CD4-positive, alpha-beta T cell treated with Interleukin-2 at 100 ng/mL for 4 hours (primary cell): ENCODE data around the gene XPO1.
"Not testable (repeated sequence)": the region's sequence is repeated elsewhere in the genome, so short reads cannot be mapped to it uniquely, and the experiment has no call there.

ENCODE experiments used
- DNase-seq: peaks from one replicate; pipeline ENCODE4 v3.0.0-alpha.2; 2020; ENCODE audit warnings: low spot score

XPO1 gene

DNA sequence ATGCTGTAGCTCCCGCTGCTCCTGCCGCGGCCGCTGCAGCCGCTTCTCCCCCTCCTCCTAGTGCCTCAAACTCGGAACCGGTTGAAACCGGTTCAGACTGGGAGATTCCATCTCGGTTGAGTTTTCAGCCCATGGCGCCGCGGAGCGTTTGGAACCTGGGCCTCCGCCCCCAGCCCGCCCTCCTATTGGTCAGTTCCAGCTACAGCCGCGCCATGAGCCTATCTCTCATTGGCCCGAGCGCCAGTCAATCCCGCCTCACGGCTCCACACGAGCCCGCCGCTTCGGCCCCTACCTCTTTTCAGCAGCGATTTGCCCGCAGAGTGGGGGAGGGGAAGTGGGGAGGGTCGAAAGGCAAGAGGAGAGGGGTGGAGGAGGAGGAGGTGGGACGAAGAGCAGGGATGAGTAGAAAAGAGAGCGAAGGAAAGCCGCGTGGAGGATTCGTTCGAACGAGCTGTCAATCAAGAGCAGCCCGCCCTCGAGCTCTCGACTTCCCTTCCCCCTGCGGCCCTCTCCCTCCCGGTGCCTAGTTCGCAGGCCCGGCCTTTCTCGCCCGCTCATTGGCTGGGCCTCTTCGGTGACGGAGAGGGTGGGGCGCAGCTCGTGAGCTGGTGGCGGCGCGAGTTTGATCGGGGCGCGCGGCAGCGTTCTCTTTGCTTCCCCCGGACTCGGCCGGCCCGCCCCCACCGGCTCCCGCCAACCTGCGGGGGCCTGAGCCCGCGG lies at the start of gene XPO1:
Gene XPO1, minus strand, starts transcription at position 157 of the 720 bp plus-strand sequence. CDS start 4,459 bp downstream, outside the sequence.
- peak; percentile 99 for DNase-seq

DNA sequence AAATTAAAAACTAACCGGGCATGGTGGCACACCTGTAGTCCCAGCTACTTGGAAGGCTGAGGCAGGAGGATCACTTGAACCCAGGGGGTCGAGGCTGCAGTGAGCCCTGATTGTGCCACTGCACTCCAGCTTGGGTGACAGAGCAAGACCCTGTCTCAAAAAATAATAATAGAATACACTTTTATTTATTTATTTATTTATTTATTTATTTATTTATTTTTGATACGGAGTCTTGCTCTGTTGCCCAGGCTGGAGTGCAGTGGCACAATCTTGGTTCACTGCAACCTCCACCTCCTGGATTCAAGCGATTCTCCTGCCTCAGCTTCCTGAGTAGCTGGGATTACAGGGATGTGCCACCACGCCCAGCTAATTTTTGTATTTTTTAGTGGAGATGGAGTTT lies 48.8 kb upstream of the XPO1 start:
- DNase-seq: not testable (repeated sequence)

DNA sequence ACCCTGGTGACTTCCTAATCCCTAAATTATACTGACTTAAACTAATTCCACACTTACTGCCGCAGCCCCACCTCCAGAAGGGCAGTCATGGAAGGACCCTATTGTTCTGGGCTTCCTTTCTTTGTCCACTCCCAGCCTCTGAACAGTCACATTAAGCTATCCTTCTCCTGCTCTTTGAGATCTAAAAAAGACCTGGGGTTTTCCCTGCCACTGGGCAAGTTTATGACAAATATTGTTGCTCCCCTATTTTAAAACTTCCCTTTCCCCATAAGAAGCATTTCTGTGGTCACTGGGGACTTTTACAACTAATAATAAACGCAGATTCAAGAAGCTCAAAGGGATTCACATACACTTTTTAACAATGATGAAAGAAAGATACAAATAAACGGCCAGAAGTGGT lies 47.2 kb upstream of the XPO1 start:
- DNase-seq: no peak

GRCh38 chr2:61584368-61584767 lies 46.2 kb upstream of the XPO1 start:
- not testable (repeated sequence) for DNase-seq

DNA sequence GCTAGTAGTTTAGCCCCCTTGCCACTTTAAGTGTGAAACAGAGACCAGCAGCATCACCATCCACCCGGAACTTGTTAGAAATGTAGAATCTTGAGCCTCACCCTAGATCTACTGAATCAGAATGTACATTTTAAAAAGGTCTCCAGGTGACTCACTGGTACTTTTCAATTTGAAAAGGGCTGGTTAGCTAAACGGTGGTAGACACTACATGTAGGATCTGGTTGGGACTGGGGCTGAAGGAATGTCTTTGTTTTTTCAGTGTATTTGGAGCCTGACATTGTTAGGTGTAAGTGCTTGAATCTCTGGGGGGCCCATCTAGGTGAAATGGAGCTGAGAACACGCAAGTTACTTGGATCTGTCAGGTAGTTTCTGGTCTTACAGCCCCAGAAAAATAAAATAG lies 44.0 kb upstream of the XPO1 start:
- no peak for DNase-seq

DNA sequence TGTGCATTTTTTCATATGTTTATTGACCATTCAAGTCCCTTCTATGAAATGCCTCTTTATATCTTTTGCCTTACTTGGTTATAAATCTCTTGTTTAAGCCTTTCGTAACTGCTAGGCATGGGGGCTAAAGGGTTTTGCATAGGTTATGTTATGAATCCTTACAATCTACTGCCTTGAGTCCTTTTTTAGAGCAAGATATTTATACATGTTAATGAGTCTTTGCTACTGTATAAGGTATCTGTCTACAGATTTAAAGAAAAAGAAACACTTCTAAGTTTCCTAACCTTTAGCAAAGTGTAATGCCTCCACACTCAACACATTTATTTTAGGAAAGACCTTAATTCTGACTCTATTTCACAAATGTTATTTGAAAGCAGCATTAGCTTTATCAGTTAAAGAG lies 43.6 kb upstream of the XPO1 start:
- no peak for DNase-seq

DNA sequence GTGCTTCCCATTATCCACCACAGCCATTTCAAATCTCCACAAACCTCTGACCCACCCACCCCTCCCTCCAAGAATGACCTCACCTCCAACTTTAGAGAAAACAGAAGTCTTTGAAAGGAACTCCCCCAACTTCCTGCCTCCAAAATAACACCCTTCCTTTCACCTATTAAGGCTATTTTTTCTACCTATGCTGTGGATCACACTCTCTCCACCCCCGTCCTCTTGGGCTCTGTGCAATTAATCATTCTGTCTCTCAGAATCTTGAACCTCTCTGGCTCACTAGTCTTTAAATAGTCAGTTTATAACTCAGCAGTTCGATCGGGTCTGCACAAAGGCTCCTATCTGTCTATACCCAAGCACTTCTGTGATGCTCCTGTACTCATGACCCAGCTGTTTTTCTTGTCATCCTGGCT lies 37.3 kb upstream of the XPO1 start:
- no peak for DNase-seq

DNA sequence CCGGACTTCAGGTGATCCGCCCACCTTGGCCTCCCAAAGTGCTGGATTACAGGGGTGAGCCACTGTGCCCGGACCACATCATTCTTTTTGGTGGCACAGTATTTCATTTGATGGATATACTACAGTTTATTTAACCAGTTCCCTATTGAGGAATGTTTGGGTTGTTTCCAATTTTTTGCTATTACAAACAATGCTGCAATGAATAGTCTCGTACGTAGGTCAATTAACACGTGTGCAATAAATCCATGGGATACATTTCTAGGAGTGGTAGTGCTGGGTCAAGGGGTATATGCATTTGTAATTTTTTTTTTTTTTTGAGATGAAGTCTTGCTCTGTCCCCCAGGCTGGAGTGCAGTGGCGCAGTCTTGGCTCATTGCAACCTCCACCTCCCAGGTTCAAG lies 28.4 kb upstream of the XPO1 start:
- no peak for DNase-seq

- no peak for DNase-seq
These were observed 24.5 kb upstream of the XPO1 start for GRCh38 chr2:61562615-61563014.

DNA sequence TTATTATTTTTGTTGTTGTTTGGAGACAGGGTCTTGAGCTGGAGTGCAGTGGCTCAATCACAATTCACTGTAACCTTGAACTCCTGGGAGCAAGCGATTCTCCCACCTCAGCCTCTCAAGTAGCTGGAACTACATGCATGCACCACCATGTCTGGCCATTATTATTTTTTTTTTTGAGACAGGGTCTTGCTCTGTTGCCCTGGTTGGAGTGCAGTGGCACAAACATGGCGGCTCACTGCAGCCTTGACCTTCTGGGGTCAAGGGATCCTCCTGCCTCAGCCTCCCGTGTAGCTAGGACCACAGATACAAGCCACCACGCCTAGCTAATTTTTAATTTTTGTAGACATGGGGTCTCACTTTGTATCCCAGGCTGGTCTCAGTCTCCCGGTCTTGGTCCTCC lies 20.0 kb upstream of the XPO1 start:
- no peak for DNase-seq

DNA sequence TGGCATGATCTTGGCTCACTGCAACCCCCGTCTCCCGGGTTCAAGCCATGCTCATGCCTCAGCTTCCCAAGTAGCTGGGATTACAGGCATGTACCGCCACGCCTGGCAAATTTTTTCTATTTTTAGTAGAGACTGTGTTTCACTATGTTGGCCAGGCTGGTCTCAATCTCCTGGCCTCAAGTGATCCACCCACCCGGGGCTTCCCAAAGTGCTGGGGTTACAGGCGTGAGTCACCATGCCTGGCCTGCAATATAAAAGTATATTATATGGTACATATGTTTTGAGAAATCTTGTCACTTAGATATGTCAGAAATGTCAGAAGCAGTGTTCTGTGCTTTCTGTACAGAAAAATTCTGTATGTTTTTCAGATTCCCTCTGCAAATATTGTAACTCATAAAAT lies 19.2 kb upstream of the XPO1 start:
- no peak for DNase-seq

DNA sequence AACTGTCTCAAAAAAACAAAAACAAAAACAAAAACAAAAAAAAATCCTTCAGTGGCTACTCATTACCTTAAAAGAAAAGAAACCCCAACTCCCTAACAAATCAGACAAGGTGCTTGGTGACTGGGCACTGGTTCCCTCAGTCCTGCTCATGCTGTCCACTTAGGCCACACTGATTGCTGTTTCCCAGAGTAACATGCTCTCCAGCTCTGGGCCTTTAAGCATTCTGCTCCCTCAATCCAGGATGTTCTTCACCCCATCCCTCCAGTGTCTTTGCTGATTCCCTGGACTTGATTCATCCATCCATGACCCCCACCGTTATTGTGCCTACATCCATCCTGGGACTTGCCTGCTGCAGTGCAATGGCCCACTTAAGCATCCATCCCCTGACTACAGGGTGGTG lies 16.4 kb upstream of the XPO1 start:
- DNase-seq: no peak

DNA sequence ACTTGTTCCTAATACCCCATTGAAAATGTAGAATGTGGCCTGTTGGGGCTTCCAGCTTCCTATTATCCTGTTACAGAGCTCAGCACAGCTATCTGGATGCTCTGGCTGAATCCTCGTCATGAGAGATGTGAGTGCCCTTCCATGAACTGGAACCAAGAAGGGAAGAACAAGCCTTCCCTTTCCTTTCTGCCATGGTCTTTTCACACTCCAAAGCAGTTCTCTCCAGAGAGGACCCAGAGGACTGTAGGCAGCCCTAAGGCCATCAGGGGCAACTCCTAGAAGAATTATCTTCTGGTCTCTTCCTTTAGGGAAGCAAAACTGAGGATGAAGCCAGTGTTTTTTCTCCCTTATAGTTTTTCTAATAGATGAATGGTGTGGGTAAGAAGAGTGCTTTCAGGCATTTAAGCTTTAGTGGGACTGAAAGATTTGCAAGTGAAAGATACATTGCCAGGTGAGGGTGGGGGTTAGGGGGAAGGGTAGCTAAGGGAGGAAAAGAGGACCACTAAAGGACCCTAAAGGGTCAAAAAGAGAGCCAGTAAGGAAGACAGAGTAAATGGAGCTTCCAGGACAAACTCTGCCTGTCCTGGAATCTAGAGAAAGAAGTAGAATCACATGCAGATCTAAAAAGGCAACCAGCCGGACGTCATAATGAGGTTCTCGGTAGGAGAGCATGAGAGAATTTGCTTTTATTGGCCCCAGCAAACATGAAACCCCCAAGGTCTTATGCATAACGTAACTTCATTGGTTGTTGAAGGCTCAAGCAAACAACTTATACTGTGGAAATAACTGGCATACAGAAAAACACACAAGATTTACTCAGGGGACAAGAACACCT lies 12.4 kb upstream of the XPO1 start:
- no peak for DNase-seq

DNA sequence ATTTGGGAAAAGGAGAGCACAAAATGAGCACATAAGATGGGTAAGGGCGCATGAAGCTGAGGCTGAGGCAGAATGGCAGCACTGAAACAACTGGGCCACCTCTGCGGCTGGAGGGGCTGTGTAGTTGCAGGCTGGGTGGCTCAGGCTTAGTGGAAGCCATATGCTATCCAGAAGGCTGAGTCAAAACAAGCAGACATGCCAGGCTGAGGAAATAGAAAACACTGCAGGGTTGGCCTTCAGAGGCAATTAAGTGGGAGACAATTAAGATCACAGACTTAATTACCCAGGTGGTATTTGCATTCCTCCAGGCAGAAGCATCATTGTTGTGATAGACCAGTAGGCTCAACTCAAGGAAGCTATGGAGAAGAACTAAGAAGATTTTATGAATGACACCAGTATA lies 11.4 kb upstream of the XPO1 start:
- no peak for DNase-seq

- DNase-seq: no peak
These were observed 4.9 kb upstream of the XPO1 start for GRCh38 chr2:61543062-61543461.

GRCh38 chr2:61540167-61540566 lies 2.0 kb upstream of the XPO1 start:
- DNase-seq: not testable (repeated sequence)

DNA sequence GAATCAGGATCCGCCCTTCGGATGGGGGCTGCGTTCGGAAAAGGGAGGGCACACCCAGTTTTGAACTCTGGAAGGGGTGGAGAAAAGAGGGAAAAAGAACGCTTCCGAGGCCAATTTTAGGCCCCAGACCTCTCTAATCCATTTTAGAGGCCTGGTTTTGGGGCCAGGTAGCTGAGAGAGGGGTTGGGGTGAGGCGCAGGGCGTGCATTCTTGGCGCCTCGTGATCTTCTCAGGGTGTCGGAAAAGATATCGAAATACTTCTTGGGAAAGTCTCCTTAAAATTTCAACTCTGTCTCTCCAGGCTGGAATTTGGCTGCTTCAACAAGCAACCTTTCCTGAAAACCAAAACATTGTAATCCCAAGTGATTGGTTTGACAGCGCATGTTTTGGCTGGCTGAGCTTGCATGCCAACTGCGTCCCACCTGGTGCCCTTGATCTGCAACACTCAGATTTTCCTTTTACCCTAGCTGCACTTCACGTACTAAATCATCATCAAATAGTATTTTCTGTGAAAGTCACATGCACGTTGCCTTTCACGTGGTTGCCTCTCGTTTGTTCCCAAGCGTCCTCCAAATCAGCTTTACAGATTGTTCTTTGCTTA lies 864 bp upstream of the XPO1 start:
- peak; percentile 48 for DNase-seq

GRCh38 chr2:61537950-61538199 lies 281 bp downstream of the XPO1 start:
- DNase-seq: no peak

DNA sequence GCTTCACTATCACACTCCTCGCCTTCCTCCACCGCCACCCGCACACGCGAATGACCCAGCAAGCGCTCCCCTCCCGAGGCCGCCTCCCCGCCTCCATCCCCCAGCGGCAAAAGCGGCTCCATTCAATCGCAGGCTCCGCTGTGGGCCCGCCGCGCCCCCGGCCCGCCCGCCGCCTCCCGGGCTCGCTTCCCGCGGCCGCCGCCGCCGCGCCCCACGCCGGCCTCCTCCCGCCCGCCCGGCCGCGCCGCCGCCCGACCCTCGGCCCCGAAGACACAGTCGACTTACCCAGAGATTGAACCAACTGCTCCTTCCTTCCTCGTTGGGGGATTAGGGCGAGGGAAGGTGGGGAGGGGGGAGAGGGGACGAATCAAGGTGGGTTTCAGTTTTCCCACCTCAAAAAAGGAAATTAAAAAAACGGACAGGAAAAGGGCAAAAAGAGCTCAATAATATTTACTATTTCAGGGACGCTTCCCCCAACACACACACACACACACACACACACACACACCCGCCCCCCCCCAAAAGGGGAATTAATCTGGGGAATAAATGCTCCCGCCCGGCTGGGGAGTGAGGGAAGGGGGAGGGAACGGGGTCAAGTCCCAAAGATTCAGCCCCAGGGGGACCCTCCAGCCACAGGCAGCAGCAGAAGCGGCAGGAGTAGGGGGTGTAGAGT lies 743 bp downstream of the XPO1 start:
- DNase-seq: peak; percentile 21

- peak; percentile 87 for DNase-seq
These were observed 1.4 kb downstream of the XPO1 start for GRCh38 chr2:61536572-61537276.

- no peak for DNase-seq
These were observed 2.0 kb downstream of the XPO1 start for GRCh38 chr2:61536180-61536571.

GRCh38 chr2:61535449-61535848 lies 2.7 kb downstream of the XPO1 start:
- no peak for DNase-seq
